CD4-positive, alpha-beta T cell treated with Interferon gamma for 1 hour (primary cell): Measurements from ENCODE around the gene TMEM144.
"Not testable (repeated sequence)": the region's sequence is repeated elsewhere in the genome, so short reads cannot be mapped to it uniquely, and the experiment has no call there.

ENCODE experiments used
- DNase-seq: peaks from one replicate; pipeline ENCODE4 v3.0.0-alpha.2; 2020

Gene TMEM144

DNA sequence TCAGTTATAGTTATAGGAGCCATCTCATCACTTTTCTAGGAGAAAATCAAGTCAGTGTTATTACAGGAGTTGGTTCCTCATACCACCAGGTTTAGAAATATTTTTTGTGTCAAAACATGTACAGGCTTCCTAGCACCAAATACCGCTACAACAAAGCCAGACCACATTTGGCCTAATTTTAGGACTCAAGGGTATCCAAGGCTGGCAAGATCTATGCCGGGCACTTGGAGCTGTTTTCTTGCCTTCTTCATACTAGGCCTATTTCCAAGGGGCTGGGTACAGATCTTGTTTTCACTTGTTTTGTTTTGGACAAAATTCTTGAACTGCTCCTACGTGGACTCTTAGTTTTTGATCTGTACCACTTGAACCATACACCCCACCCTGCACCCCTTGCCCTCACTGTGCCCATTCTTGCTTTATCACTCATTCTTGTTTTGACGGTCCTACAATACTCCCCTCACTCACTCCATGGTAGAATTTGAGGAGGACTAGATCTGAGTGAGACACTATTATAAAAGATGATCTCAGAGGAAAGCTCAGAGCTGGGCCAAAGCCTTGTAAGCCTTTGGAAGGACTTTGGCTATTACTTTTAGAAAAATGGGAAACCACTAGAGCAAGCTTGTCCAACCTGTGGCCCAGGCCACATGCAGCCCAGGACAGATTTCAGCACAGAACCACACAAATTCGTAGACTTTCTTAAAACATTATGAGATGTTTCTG is 17.7 kb upstream of the TMEM144 start:
- no peak for DNase-seq

DNA sequence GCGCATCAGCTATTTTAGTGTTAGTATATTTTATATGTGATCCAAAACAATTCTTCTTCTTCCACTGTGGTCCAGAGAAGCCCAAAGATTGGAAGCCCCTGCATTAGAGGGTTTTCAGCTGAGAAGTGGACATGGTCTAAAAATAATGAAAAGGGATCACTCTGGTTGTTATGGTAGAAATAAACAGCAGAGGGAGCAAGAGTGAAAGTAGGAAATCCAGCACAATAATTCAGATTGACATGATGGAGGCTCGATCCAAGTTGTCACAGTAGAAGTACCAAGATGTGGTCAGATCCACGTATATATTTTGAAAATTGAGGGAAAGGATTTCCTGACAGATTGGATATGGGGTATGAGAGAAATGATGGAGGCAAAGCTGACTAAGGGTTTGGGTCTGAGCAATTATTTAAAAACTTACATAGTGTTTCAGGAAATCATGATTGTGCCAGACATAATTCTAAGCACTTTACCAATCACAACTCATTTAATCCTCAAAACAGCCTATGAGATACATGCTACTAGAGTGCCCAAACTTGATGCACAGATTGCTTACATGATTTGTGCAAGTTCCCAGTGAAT is 17.0 kb upstream of the TMEM144 start:
- DNase-seq: no peak

DNA sequence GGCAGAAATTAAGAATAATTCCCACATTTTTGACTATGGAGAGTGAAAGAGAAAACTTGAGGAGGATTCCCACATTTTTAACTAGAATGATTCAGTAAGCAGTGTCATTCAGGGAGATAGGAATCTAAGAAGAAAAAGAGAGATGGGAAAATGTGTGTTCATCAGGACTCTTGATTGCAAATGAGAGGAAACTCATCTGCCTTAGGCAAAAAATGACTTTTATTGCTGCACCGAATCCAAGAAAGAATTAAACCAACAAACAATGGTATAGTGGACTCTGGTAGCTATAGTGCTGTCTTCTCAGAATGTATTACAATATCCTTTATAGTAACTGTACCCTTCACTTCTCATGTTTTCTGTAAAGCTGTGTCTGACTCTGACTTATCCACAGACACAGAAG is 15.0 kb upstream of the TMEM144 start:
- DNase-seq: no peak

DNA sequence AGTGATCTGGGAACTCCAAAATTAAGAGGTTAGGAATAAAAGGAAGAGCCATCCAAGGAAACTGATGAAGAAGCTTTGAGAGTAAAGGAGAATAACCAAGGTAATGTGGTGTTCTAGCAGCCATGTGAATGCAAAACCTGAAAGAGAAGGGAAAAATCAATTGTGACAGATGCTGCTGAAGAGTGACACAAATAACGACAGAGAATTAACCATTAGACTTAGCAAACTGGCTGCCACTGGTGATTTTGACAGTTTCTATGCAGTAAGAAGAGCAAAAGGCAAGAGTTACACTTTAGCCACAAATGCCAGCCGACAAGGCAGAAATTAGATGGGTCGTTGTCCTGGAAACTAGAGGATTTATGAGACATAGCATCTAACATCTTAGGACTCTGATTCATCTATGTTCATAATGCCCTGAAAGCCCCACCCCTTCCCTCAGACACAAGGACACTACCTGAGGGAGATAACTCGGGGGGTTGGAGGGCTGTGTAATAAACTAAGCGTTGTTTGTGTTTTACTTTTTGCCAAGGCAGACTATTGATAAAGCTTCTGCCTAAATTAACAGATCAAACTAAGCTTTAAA is 13.0 kb upstream of the TMEM144 start:
- DNase-seq: no peak

DNA sequence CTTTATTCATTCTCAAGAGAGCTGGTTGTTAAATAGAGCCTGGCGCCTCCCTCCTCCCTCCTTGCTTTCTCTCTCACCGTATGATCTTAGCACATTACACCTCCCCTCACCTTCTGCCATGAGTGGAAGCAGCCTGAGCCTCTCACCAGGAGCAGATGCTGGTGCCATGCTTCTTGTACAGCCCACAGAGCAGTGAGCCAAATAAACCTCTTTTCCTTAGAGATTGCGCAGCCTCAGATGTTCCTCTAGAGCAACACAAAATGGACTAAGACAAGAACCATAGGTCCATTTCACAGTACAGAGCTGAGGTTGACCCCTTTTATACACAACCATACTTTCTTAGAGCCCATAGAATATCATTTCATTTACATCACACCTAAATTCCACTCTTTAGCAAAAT is 10.1 kb upstream of the TMEM144 start:
- DNase-seq: no peak

DNA sequence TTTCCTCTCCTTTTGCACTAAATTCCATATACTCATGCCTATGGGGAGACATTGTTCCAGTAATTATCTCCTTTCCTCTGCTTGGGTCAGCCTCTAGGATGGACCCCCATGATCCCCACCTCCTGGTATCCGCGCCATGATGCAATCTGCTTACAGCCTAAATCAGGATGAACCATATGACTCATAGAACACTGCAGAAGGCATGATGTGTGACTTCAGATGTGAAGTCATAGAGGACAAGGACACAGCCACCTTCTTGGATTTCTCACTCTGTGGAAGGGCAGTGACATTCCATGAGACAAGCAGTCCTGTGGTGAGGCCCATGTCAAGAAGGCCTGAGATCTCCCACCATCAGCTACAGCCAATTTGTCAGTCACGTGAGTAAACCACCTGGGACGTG is 9.0 kb upstream of the TMEM144 start:
- no peak for DNase-seq

DNA sequence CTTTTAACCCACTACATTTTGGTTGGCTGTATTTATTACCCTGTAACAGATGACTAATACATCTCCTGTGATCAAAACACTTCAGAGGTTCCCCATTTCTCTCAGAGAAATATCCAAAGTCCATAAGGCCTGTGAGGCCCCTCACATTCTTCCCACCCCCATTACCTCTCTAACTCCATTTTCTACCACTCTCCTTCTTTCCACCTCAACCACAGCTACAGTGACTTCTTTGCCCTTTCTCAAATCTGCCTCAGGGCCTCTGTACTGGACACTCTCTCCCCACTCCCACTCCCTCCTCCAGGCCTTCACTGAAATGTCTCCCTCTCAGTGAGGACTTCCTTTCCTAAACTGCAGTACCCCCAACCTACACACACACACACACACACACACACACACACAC is 8.4 kb upstream of the TMEM144 start:
- DNase-seq: no peak

DNA sequence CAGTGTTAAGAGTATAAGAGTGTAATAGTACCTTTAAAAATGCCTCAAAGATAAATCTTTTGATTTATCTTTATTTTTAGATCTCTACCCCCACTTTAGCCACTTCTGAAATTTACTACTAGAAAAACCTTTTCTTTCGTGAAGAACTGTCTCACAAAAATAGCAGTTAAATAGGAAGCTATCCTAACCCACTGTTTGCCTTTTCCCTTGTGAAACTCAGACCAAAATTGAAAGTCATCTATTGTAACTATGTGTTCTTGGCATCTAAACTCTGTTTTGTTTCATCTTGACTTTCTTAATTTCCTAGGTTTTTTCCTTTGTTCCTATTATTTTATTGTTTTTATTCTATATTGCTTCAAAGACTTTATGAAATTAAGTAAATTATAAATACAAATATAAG is 7.8 kb upstream of the TMEM144 start:
- DNase-seq: no peak

DNA sequence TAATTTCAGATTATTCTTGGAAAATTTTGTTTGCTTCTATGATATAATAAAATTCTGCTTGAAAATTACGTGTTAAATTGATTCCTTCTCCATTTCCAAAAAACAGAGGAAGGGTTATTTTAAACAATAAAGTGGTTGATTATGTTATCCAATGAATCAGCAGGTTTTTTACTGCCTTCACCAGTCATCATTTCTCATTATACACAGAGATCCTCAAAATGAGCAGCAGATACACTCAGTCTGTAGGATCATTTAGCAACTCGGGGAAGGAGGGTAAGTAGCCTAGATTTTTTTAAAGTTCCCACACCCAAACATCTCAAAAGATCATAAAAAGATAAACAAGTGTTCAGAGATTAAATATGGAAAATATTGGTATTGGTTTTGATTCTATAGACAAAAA is 6.8 kb upstream of the TMEM144 start:
- no peak for DNase-seq

DNA sequence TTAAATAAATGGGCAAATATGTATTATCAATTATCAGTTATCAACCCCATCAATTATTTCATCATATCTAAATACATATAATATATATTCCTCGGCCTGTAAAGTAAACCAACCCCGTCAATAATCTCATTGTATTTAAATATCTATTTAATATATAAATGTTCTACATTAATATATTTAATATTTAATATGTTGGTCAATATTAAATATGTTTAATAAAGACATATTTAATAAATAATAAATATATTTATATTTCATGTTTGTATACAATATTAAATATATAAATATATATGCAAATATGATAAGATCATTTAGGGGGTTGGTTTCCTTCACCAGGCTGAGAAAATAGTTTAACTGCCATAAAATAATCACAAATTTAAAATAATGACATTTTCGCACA is 6.4 kb upstream of the TMEM144 start:
- DNase-seq: no peak

DNA sequence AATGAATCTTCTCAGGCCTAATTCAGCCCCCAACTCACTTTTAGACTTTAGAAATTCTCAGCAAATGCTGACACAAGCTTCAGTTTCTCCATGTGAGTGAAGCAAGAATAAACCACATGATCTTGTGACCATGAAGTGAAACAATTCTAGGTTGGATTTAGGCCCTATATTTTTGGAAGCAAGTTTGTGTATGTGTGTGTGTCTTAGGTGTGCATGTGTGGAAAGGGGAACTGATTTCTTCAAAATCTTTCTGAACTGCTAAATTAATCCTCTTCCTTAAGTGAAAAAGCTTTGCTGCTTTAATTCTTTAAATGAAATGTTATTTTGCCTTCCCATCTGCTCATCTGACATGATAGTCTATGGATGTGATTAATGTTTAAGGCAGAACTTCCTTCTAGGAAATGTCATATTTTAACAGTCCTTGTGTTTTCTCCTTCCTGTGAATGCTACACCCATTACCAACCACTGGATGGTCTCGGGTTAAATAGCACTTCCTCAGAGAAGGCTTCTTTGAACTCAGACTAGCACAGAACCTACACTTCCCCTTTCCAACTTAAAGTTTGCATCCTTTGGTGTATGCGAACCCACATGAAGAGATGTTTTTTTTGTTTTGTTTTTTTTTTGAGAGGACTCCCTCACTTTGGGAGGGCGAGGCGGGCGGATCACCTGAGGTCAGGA is 1.2 kb upstream of the TMEM144 start:
- DNase-seq: no peak

DNA sequence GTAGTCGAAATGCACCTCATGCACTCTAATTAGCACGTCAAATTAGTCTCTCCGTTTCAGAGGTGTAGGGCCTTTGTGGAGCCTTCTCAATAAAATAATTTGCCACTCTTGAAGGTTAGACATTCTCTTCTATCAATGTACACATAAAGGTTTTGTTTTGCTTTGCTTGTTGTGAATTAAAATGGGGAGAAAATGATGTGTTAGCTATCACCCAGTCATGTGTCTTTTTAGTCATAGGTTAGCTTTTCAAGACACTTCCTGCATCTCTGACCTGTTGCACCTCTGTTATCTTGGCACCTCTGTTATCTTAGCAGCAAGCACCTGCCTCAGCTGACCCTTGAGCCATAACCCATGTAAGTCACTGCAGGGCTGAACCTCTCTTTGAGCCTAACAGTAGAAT is 936 bp downstream of the TMEM144 start:
- DNase-seq: no peak

DNA sequence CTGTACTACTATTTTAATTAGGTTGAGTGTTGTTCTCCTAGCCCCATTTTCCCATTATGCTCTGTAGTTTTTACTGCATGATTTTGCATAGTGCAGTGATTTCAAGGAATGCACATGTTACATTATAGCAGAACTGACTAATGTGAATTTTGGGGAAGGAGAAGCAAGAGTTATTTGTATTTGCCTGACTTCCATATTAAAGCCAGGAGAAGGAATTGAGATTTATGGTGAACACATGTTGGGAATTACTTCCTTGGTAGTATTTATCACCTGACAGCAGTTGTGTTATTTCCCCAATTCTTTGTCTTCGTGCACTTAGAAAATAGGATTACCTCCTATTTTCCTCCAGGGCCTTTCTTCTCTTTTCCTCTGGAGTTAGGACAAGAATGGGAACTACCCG is 3.2 kb downstream of the TMEM144 start:
- DNase-seq: no peak

DNA sequence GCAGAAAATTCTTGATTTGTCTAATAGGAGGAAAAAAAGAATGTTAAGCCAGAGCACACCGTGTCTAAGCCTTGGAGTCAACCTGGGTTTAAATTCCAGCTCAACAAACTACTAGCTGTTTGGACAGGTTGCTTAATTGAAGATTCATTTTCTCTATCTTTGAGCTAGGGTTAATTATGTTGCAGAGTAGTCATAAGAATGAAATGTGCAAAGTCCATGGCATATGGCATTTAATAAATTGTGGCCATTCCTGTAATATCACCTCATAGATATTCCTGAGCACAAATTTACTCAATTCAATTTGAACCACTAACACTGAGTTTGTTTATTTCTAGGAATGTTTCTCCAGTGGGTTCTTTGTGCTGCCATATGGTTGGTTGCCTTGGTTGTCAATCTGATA is 4.6 kb downstream of the TMEM144 start:
- no peak for DNase-seq

DNA sequence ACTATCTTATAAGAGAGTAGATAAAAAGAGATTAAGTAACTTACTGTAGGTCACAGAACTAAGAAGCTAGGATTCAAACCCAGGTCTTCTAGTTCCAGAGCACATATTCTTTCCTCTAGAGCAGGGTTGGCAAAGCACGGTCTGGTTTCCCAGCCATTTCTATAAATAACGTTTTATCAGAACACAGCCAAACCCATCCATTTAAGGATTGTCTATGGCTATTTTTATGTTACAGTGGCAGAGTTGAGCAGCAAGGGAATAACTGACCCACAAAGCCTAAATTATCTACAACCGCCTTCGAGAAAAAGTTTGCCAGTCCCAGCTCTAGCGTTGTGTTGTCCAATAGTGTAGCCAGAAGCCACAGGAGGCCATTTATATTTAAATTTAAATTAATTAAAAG is 7.5 kb downstream of the TMEM144 start:
- DNase-seq: no peak

DNA sequence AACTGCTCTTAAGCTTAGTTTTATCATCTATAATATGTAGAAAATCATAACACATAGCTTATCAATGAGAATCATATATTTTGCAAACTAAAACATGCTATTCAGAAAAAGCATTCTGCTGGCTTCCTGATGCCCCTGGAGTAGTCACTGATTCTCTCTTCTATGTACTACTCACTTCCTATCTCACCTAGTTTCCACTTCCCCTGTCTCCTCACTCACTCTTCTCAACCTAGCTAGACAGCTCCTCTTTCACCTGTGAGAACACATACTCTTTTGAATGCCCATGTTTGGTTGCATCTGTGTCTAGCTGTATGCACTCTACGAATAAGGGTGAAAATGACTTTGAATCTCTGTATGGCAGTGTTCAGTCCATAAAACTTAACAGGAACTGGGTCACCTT is 9.3 kb downstream of the TMEM144 start:
- no peak for DNase-seq

DNA sequence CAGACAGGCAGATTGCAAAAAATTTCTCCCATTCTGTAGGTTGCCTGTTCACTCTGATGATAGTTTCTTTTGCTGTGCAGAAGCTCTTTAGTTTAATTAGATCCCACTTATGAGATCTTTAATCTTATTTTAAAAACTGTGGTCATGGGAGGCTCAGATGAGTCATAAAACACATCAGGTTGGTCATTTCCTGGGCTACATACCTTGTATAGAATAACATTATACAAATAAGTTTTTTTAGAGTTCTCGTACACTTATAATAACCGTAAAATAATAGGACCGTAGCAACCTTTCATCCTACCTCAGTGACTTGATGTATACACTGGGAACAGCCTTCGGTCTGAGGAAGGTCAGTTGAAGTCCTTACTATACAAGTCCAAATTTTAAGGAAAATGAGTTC is 14.0 kb downstream of the TMEM144 start:
- not testable (repeated sequence) for DNase-seq

DNA sequence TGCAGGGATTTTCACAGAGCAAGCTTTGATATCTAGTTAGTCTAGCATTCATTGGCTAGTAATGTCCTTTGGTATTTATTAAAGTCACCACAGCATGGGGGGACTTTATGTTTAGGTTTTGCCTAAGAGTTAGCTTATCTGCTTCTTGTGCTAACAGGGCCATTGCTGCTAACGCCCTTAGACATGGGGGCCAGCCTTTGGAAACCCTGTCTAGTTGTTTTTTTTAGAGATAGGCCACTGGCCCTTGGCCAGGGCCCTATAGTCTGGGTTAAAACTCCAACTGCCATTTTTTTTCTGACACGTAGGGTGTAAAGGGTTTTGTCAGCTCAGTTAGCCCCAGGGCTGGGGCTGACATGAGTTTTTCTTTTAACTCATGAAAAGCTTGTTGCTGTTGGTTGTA is 14.7 kb downstream of the TMEM144 start:
- DNase-seq: not testable (repeated sequence)

DNA sequence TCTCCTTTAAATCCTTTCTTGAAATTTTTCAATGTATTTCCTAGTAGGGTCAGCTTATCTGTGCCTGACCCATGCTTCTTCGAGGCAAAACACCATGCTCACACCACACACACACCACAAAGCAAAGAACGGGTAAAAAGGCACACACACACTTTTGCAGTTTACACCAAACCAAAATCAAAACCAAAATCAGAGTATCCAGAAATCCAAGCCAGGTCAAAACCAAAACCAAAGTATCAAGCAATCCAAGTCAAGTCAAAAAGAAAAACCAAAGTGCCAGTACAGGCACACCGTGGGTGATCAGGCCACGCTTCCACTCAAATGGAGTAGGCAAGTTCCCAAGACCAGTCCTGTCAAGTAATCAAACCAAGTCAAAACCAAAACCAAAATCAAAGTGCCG is 17.6 kb downstream of the TMEM144 start:
- not testable (repeated sequence) for DNase-seq

DNA sequence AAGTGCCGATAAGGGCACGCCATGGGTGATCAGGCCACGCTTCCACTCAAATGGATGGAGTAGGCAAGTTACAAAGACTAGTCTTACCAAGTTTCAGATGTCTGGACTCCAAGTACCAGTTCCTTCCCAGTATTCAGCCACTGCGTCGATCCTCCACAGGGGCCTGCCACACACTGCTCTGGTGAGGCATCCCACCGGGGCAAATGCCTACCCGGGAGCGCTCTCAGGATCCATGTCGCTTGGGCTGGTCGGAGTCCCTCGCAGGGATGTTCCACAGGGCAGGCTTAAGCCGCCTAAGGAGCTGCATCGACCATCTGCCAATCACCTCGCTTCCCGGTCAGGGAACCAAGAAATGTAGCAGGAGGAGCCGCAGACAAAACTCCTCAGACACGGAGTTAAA is 18.1 kb downstream of the TMEM144 start:
- not testable (repeated sequence) for DNase-seq

DNA sequence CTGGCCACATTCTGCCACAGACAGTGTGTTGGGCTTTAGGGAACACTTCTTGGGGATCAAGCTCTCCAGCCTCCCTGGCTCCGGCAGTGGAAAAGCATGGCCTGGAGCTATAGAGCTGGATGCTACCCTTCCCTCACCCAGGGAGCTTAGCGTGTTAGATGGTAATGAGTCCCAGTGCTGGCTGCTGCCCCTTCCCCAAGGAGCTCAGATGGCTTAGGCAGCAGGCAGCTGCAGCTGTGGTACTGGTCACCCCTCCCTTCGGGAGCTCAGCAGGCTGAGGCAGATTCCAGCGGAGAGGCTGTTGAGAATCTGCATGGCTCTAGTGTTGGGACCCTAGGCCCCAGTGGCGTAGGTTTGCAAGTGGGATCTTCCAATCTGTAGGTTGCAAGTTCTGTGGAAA is 19.5 kb downstream of the TMEM144 start:
- DNase-seq: no peak

DNA sequence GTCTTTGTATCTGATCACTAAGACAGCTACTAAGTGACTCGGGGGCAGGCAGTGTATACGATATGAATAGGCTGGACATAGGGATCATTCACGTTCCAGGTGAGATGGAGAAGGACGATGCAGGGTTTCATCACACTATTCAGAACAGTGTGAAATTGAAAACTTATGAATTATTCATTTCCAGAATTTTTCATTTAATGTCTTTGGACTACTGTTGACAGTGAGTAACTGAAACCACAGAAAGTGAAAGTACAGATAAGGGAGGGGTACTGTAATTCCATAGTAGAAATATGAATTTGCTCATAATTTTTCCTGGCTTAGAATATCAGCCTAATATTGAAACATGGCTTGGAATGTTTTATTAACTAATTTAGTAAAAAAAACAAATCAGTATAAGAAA is 24.4 kb downstream of the TMEM144 start:
- no peak for DNase-seq

DNA sequence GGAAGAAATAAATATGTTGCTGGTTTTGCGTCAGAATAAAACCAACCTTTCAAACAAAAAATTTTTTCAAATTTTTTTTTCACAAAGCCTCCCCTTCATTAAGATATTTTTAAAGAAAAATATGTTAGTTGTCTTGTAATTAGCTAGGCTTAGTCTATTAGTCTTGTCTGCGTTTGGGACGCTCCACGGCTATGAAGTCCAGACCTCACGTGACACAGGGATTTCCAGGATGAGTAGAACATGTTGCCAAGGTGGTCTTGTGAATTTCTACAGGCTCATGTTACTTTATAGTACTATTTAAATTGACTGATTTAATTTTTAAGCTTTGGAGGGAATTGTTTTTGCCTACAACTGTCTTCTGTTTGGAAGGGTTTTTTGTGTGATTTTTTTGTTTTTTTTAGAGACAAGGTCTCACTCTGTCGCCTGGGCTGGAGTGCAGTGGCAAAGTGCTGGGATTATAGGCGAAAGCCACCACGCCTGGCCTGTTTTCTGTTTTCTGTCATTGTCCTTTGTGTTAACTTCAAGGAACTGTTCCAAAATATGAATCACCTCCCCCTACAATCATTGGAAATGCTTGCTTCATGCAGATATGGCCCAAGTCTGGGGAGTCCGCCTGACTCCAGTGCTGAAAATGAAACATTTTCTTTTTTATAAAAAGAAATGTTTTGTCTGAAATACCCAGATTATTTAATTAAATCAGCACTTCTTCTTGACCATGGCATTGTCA is 26.2 kb downstream of the TMEM144 start:
- DNase-seq: no peak

DNA sequence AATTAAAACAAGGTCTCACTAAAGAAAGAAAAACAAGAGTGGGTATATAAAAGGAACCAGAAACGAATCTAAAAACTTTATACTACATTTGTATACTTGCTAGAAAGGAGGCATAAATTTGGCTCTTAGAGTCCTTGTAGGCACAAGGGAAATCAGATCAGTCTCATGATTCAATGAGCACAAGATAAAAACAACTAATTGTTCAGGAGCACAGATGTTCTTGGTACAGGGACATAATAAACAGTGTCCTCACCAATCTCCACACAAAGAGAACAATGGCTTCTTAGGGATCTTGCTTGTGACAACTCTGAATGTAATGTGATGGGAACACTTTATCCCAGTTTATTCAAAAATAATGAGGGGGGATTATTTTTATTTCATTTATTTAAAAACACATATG is 28.3 kb downstream of the TMEM144 start:
- no peak for DNase-seq
